ENCODE results near the gene MBD3L2B.

The MBD3L2B gene

DNA sequence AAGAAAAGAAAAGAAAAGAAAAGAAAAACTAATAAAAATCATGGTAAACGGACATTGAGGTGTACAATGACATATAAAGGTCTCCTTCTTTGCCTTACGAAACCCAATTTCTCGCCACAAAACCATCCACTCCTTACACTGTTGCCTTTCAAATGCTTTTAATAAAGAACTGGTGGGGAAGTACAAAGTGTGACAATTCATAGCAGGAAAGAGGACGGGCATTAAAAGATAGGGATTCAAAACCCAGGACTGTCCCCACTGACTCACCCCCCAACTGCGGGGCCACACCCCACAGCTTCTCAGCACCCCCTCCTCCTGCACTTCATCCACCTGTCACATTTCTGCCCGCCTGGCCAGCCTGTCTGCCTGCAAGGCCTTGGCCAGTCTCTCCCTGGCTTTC is 2.4 kb downstream of the MBD3L2B start:
- Histone ChIP-seq H3K36me3 (replicated peaks; ENCODE audit: insufficient read depth, low read length) (no peaks in the 10 kb centered on the region), H3K4me1 (ENCODE audit: low read length) (no peaks in the 10 kb centered on the region), H3K9me2 (replicated peaks; ENCODE audit: insufficient read depth, low read length) (no peaks in the 10 kb centered on the region), H3K9ac (ENCODE audit: low read length) (no peak overlapping the region), H3F3A (ENCODE audit: insufficient read depth, low read length) (no peaks in the 10 kb centered on the region), H3K4me3 (ENCODE audit: low read length) (no peak overlapping the region), H3K27ac (ENCODE audit: low read length) (no peak overlapping the region), H2AFZ (ENCODE audit: low read length) (no peak overlapping the region), H3K79me2 (ENCODE audit: low read length) (no peaks in the 10 kb centered on the region), H3K4me2 (ENCODE audit: low read depth, low read length) (no peak overlapping the region), H3K9me3 (replicated peaks; ENCODE audit: insufficient read depth, low read length) (no peaks in the 10 kb centered on the region), H4K20me1 (ENCODE audit: insufficient read depth, low read length) (no peaks in the 10 kb centered on the region), H3K27me3 (replicated peaks; ENCODE audit: insufficient read depth, low read length) (peaks cover 50% of the 10 kb centered on the region)
- DNase-seq: no peak
- TF ChIP-seq EZH2phosphoT487 (IDR thresholded peaks at IDR 0.05; ENCODE audit: low read length) (no peak), EZH2 (optimal IDR thresholded peaks at IDR 0.05; ENCODE audit: low read depth, low read length) (no peak)
- TF ChIP-seq, protein P1, sequence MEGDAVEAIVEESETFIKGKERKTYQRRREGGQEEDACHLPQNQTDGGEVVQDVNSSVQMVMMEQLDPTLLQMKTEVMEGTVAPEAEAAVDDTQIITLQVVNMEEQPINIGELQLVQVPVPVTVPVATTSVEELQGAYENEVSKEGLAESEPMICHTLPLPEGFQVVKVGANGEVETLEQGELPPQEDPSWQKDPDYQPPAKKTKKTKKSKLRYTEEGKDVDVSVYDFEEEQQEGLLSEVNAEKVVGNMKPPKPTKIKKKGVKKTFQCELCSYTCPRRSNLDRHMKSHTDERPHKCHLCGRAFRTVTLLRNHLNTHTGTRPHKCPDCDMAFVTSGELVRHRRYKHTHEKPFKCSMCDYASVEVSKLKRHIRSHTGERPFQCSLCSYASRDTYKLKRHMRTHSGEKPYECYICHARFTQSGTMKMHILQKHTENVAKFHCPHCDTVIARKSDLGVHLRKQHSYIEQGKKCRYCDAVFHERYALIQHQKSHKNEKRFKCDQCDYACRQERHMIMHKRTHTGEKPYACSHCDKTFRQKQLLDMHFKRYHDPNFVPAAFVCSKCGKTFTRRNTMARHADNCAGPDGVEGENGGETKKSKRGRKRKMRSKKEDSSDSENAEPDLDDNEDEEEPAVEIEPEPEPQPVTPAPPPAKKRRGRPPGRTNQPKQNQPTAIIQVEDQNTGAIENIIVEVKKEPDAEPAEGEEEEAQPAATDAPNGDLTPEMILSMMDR (IDR thresholded peaks at IDR 0.05; ENCODE audit: low read length): no peak

DNA sequence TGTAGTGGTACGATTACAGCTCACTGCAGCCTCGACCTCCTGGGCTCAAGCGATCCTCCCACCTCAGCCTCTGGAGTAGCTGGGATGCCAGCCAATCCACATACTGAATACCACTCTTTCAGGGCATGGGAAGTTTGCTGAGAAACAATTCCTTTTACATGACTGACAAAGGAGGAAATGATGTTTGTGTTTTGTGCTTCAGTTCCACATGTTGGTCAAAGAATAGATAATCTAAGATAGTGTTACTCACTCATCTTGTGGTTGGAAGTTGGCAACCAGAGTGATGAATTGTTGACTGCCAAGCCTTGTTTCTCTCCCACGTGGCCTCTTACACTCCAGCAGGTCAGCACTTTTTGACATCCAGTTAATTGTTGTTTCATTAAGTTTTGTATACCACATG is 7.6 kb downstream of the MBD3L2B start:
- TF ChIP-seq EZH2 (optimal IDR thresholded peaks at IDR 0.05; ENCODE audit: low read depth, low read length) (no peak), EZH2phosphoT487 (IDR thresholded peaks at IDR 0.05; ENCODE audit: low read length) (no peak)
- TF ChIP-seq, protein P1 (IDR thresholded peaks at IDR 0.05; ENCODE audit: low read length): no peak
- Histone ChIP-seq H4K20me1 (ENCODE audit: insufficient read depth, low read length) (no peaks in the 10 kb centered on the region), H3K4me3 (ENCODE audit: low read length) (no peak overlapping the region), H3K27ac (ENCODE audit: low read length) (no peak overlapping the region), H3K27me3 (replicated peaks; ENCODE audit: insufficient read depth, low read length) (peaks cover 77% of the 10 kb centered on the region), H3K9ac (ENCODE audit: low read length) (no peak overlapping the region), H3K9me3 (replicated peaks; ENCODE audit: insufficient read depth, low read length) (no peaks in the 10 kb centered on the region), H3K9me2 (replicated peaks; ENCODE audit: insufficient read depth, low read length) (no peaks in the 10 kb centered on the region), H3K4me1 (ENCODE audit: low read length) (0 out of 2 replicates have a peak, but pooled peaks cover 3% of the 10 kb centered on the region), H2AFZ (ENCODE audit: low read length) (no peak overlapping the region), H3K36me3 (replicated peaks; ENCODE audit: insufficient read depth, low read length) (no peaks in the 10 kb centered on the region), H3F3A (ENCODE audit: insufficient read depth, low read length) (no peaks in the 10 kb centered on the region), H3K79me2 (ENCODE audit: low read length) (no peaks in the 10 kb centered on the region), H3K4me2 (ENCODE audit: low read depth, low read length) (no peak overlapping the region)
- no peak for DNase-seq

DNA sequence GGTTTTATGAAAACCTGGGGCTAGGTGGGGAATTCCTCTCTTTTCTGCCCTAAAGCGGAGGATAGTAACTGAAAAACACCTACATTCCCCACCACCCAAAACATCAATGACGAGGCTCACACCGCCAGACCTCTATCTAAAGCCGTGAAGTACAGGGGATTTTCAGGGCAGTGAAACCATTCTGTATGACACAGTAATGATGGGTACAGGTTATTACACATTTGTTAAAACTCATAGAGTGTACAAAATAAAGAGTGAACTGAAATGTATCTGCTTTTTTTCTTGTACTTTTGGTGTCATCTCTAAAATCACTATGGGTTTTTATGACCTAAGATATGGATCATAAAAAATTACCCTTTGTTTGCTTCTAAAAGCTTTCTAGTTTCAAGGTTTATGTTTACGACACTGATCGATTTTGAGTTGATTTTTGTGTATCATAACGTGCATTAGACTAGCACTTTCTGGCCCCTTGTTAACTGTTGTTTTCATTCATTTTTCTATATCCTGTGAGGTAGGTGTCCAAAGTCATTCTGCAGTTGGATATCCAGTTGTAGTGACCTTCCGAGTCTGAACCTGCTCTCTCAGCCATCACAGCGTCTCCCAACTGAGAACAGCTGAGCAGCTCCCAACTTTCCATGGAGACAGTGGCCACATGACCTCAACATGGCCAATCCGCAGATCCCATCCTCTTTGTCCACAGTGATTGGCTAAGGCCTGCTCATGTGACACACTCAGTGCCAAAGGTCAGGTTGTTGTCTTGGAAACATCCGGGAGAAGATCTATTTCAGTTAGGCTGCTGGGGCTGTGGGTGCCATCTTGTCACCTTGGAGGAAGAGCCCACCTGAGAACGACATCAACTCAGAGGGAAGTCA is 10.3 kb downstream of the MBD3L2B start:
- H3K79me2 ChIP-seq (ENCODE audit: low read length): no peaks in the 10 kb centered on the region
- H3K27ac ChIP-seq (ENCODE audit: low read length): no peak overlapping the region
- H3F3A ChIP-seq (ENCODE audit: insufficient read depth, low read length): no peaks in the 10 kb centered on the region
- H3K9me2 ChIP-seq (replicated peaks; ENCODE audit: insufficient read depth, low read length): no peaks in the 10 kb centered on the region
- peak; percentile 38 for DNase-seq
- peaks cover 72% of the 10 kb centered on the region for H3K27me3 ChIP-seq (replicated peaks; ENCODE audit: insufficient read depth, low read length)
- no peak overlapping the region for H3K4me3 ChIP-seq (ENCODE audit: low read length)
- H3K9me3 ChIP-seq (replicated peaks; ENCODE audit: insufficient read depth, low read length): no peaks in the 10 kb centered on the region
- peak overlapping the region; percentile 1; the same call in 1 of the 2 replicates for H3K4me2 ChIP-seq (ENCODE audit: low read depth, low read length)
- H3K36me3 ChIP-seq (replicated peaks; ENCODE audit: insufficient read depth, low read length): no peaks in the 10 kb centered on the region
- H2AFZ ChIP-seq (ENCODE audit: low read length): peak overlapping the region; percentile 39; the same call in 1 of the 2 replicates
- no peaks in the 10 kb centered on the region for H4K20me1 ChIP-seq (ENCODE audit: insufficient read depth, low read length)
- H3K9ac ChIP-seq (ENCODE audit: low read length): no peak overlapping the region
- TF ChIP-seq EZH2 (optimal IDR thresholded peaks at IDR 0.05; ENCODE audit: low read depth, low read length): no peak
- no peak for TF ChIP-seq EZH2phosphoT487 (IDR thresholded peaks at IDR 0.05; ENCODE audit: low read length)
- TF ChIP-seq, protein P1 (IDR thresholded peaks at IDR 0.05; ENCODE audit: low read length): no peak
- H3K4me1 ChIP-seq (ENCODE audit: low read length): peaks cover 3% of the 10 kb centered on the region; the same call in 1 of the 2 replicates
